Liver (tissue), 3 donors: Measurements from ENCODE around the gene DPP4.

Experiments used
- ATF3 ChIP-seq: IDR thresholded peaks from 2 replicates; pipeline ENCODE4 v1.6.1; 2016; ENCODE audit warnings: antibody characterized with exemption
- EGR1 ChIP-seq, 2 donors: IDR thresholded peaks; 2 replicates each; pipeline ENCODE4 v1.6.1; 2016 to 2018; ENCODE audit warnings: antibody characterized with exemption in 2 of 2, low read depth in 2 of 2
- GABPA ChIP-seq, 2 donors: IDR thresholded peaks in 1 of 2; conservative IDR thresholded peaks in 1 of 2; 2 replicates each; pipeline ENCODE4 v1.6.1; 2016; ENCODE audit warnings: antibody characterized with exemption in 2 of 2, mild to moderate bottlenecking in 1 of 2, moderate library complexity in 1 of 2
- RAD21 ChIP-seq, 2 donors: IDR thresholded peaks; 2 replicates each; pipeline ENCODE4 v1.6.1; 2016; ENCODE audit warnings: antibody characterized with exemption in 2 of 2, mild to moderate bottlenecking in 2 of 2
- TAF1 ChIP-seq: conservative IDR thresholded peaks from 2 replicates; pipeline ENCODE4 v1.6.1; 2016; ENCODE audit warnings: antibody characterized with exemption, mild to moderate bottlenecking
- YY1 ChIP-seq: IDR thresholded peaks from 2 replicates; pipeline ENCODE4 v1.6.1; 2016; ENCODE audit warnings: antibody characterized with exemption, mild to moderate bottlenecking
- TF ChIP-seq, protein P1 (sequence below): fragments of 150-350 bp; IDR thresholded peaks from 2 replicates; pipeline ENCODE4 v1.5.1; 2017; ENCODE audit warnings: improper control_type of control experiment, low read depth, low read length; ENCODE audit not compliant: missing input control
- TF ChIP-seq, protein P2 (sequence below): IDR thresholded peaks from 2 replicates; pipeline ENCODE4 v1.6.1; 2016; ENCODE audit warnings: antibody characterized with exemption
- donor health status: healthy.
- donor health status: healthy.

GRCh38 chr2:162063899-162064298 is 10.1 kb downstream of the DPP4 start:
- TF ChIP-seq, protein P1, sequence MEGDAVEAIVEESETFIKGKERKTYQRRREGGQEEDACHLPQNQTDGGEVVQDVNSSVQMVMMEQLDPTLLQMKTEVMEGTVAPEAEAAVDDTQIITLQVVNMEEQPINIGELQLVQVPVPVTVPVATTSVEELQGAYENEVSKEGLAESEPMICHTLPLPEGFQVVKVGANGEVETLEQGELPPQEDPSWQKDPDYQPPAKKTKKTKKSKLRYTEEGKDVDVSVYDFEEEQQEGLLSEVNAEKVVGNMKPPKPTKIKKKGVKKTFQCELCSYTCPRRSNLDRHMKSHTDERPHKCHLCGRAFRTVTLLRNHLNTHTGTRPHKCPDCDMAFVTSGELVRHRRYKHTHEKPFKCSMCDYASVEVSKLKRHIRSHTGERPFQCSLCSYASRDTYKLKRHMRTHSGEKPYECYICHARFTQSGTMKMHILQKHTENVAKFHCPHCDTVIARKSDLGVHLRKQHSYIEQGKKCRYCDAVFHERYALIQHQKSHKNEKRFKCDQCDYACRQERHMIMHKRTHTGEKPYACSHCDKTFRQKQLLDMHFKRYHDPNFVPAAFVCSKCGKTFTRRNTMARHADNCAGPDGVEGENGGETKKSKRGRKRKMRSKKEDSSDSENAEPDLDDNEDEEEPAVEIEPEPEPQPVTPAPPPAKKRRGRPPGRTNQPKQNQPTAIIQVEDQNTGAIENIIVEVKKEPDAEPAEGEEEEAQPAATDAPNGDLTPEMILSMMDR, result no peak
- TF ChIP-seq, protein P2, sequence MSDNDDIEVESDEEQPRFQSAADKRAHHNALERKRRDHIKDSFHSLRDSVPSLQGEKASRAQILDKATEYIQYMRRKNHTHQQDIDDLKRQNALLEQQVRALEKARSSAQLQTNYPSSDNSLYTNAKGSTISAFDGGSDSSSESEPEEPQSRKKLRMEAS, result no peak
- TF ChIP-seq RAD21 (IDR thresholded peaks at IDR 0.05) (no peak), TAF1 (no peak), GABPA (IDR thresholded peaks at IDR 0.05 in 1 of 2, conservative IDR thresholded peaks at IDR 0.05 in 1 of 2) (no peak), YY1 (no peak), EGR1 (IDR thresholded peaks at IDR 0.05; ENCODE audit: low read depth in 2 of 2) (no peak), ATF3 (no peak)
